Stimulated activated CD4-positive, alpha-beta T cell treated with anti-CD3 and anti-CD28 coated beads, Interleukin-1b, Interleukin-23, amount 100 ng/mL, for 4 hours (primary cell): ENCODE measurements around the gene CARS1.

Experiments used
- DNase-seq, 2 donors: peaks; one replicate each; pipeline ENCODE4 v3.0.0-alpha.2; 2020; ENCODE audit warnings: low read depth in 2 of 2

Gene CARS1

GRCh38 chr11:3060436-3061025, 3.3 kb upstream of the CARS1 start:
- no peak for DNase-seq

GRCh38 chr11:3058753-3059664, 1.8 kb upstream of the CARS1 start:
- DNase-seq, result no peak

GRCh38 chr11:3056296-3057068, 741 bp downstream of the CARS1 start:
- no peak for DNase-seq

GRCh38 chr11:3055891-3056290, 1.3 kb downstream of the CARS1 start:
- DNase-seq, result no peak

GRCh38 chr11:3052567-3052966, 4.7 kb downstream of the CARS1 start:
- DNase-seq, result no peak

GRCh38 chr11:3052109-3052479, 5.1 kb downstream of the CARS1 start:
- DNase-seq, result no peak

- DNase-seq, result no peak
Observed at GRCh38 chr11:3051196-3052108, 5.8 kb downstream of the CARS1 start.

- no peak for DNase-seq
Observed at GRCh38 chr11:3050386-3051195, 6.6 kb downstream of the CARS1 start.

- DNase-seq, result peak; percentile 34 to 57
Observed at GRCh38 chr11:3049430-3050243, 7.6 kb downstream of the CARS1 start.

- no peak for DNase-seq
Observed at GRCh38 chr11:3047637-3048036, 9.6 kb downstream of the CARS1 start.

GRCh38 chr11:3046641-3047040, 10.6 kb downstream of the CARS1 start:
- no peak for DNase-seq

- no peak for DNase-seq
Observed at GRCh38 chr11:3046190-3046589, 11.0 kb downstream of the CARS1 start.

- no peak for DNase-seq
Observed at GRCh38 chr11:3044915-3045314, 12.3 kb downstream of the CARS1 start.

GRCh38 chr11:3044004-3044403, 13.2 kb downstream of the CARS1 start:
- no peak for DNase-seq

GRCh38 chr11:3043315-3043871, 13.8 kb downstream of the CARS1 start:
- no peak for DNase-seq

- DNase-seq, result no peak
Observed at GRCh38 chr11:3042496-3043314, 14.5 kb downstream of the CARS1 start.

- DNase-seq, result no peak
Observed at GRCh38 chr11:3041699-3042441, 15.4 kb downstream of the CARS1 start.

- DNase-seq, result no peak
Observed at GRCh38 chr11:3040881-3041280, 16.3 kb downstream of the CARS1 start.
